HEK293 (cell line): ENCODE results near the gene ZNF582.

Source experiments
- ELK4 ChIP-seq: IDR thresholded peaks from 2 replicates; pipeline ENCODE4 v1.6.1; 2011; ENCODE audit warnings: mild to moderate bottlenecking, low read depth, low read length, borderline replicate concordance
- OSR2 ChIP-seq: fragments of 450-650 bp; formaldehyde crosslinking; IDR thresholded peaks from 2 replicates; pipeline ENCODE4 v1.5.1; 2016; ENCODE audit warnings: missing biosample characterization, missing genetic modification characterization
- PRDM2 ChIP-seq: fragments of 450-650 bp; formaldehyde crosslinking; IDR thresholded peaks from 2 replicates; pipeline ENCODE4 v1.5.1; 2016; ENCODE audit warnings: missing biosample characterization, missing genetic modification characterization, borderline replicate concordance
- SP2 ChIP-seq: fragments of 450-650 bp; formaldehyde crosslinking; IDR thresholded peaks from 2 replicates; pipeline ENCODE4 v1.5.1; 2016; ENCODE audit warnings: missing biosample characterization, missing genetic modification characterization
- ZBTB11 ChIP-seq: fragments of 450-650 bp; formaldehyde crosslinking; conservative IDR thresholded peaks from 2 replicates; pipeline ENCODE4 v1.5.1; 2016; ENCODE audit warnings: low read depth, missing biosample characterization, missing genetic modification characterization
- ZBTB7A ChIP-seq: fragments of 450-650 bp; formaldehyde crosslinking; IDR thresholded peaks from 2 replicates; pipeline ENCODE4 v1.5.1; 2016; ENCODE audit warnings: low read depth, missing biosample characterization, missing genetic modification characterization
- ZNF174 ChIP-seq: fragments of 450-650 bp; formaldehyde crosslinking; IDR thresholded peaks from 2 replicates; pipeline ENCODE4 v1.5.0; 2017; ENCODE audit warnings: missing biosample characterization, mild to moderate bottlenecking, missing genetic modification characterization
- ZNF23 ChIP-seq: fragments of 450-650 bp; formaldehyde crosslinking; IDR thresholded peaks from 2 replicates; pipeline ENCODE4 v1.5.1; 2016; ENCODE audit warnings: missing biosample characterization, missing genetic modification characterization, borderline replicate concordance
- ZNF48 ChIP-seq: fragments of 450-650 bp; formaldehyde crosslinking; IDR thresholded peaks from 2 replicates; pipeline ENCODE4 v1.5.1; 2016; ENCODE audit warnings: missing biosample characterization, missing genetic modification characterization
- ZNF548 ChIP-seq: fragments of 450-650 bp; formaldehyde crosslinking; IDR thresholded peaks from 2 replicates; pipeline ENCODE4 v1.5.1; 2016; ENCODE audit warnings: missing biosample characterization, missing genetic modification characterization
- ZSCAN30 ChIP-seq: fragments of 450-650 bp; IDR thresholded peaks from 2 replicates; pipeline ENCODE4 v1.5.1; 2018; ENCODE audit warnings: missing biosample characterization, mild to moderate bottlenecking, missing genetic modification characterization, moderate library complexity
- TF ChIP-seq, protein P1 (sequence below): fragments of 450-650 bp; formaldehyde crosslinking; conservative IDR thresholded peaks from 2 replicates; pipeline ENCODE4 v1.5.1; 2016; ENCODE audit warnings: low read depth, missing biosample characterization, missing genetic modification characterization
- TF ChIP-seq, protein P2 (sequence below): fragments of 450-650 bp; formaldehyde crosslinking; IDR thresholded peaks from 2 replicates; pipeline ENCODE4 v1.5.1; 2017; ENCODE audit warnings: missing biosample characterization, missing genetic modification characterization
- TF ChIP-seq, protein P3 (sequence below): fragments of 450-650 bp; formaldehyde crosslinking; IDR thresholded peaks from 2 replicates; pipeline ENCODE4 v1.5.1; 2016; ENCODE audit warnings: missing biosample characterization, missing genetic modification characterization

Gene ZNF582

GRCh38 chr19:56393119-56394012 lies at the start of gene ZNF582 (continued):
- no peak; the same call in 1 of the 2 replicates for TF ChIP-seq ELK4
- no peak for TF ChIP-seq ZNF48 (tag by site-specific recombination)
- TF ChIP-seq, protein P1, sequence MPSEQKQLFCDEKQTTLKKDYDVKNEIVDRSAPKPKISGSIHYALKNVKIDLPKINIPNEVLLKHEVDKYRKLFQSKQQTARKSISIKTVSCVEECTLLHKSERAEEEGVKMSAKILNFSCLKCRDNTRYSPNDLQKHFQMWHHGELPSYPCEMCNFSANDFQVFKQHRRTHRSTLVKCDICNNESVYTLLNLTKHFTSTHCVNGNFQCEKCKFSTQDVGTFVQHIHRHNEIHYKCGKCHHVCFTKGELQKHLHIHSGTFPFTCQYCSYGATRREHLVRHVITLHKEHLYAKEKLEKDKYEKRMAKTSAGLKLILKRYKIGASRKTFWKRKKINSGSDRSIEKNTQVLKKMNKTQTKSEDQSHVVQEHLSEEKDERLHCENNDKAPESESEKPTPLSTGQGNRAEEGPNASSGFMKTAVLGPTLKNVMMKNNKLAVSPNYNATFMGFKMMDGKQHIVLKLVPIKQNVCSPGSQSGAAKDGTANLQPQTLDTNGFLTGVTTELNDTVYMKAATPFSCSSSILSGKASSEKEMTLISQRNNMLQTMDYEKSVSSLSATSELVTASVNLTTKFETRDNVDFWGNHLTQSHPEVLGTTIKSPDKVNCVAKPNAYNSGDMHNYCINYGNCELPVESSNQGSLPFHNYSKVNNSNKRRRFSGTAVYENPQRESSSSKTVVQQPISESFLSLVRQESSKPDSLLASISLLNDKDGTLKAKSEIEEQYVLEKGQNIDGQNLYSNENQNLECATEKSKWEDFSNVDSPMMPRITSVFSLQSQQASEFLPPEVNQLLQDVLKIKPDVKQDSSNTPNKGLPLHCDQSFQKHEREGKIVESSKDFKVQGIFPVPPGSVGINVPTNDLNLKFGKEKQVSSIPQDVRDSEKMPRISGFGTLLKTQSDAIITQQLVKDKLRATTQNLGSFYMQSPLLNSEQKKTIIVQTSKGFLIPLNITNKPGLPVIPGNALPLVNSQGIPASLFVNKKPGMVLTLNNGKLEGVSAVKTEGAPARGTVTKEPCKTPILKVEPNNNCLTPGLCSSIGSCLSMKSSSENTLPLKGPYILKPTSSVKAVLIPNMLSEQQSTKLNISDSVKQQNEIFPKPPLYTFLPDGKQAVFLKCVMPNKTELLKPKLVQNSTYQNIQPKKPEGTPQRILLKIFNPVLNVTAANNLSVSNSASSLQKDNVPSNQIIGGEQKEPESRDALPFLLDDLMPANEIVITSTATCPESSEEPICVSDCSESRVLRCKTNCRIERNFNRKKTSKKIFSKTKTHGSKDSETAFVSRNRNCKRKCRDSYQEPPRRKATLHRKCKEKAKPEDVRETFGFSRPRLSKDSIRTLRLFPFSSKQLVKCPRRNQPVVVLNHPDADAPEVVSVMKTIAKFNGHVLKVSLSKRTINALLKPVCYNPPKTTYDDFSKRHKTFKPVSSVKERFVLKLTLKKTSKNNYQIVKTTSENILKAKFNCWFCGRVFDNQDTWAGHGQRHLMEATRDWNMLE = peak; percentile 72
- no peak for TF ChIP-seq OSR2 (tag by site-specific recombination)
- peak; percentile 52; the same call in 1 of the 2 replicates for TF ChIP-seq ZNF548
- no peak for TF ChIP-seq ZNF174 (tag by site-specific recombination)
- TF ChIP-seq, protein P2, sequence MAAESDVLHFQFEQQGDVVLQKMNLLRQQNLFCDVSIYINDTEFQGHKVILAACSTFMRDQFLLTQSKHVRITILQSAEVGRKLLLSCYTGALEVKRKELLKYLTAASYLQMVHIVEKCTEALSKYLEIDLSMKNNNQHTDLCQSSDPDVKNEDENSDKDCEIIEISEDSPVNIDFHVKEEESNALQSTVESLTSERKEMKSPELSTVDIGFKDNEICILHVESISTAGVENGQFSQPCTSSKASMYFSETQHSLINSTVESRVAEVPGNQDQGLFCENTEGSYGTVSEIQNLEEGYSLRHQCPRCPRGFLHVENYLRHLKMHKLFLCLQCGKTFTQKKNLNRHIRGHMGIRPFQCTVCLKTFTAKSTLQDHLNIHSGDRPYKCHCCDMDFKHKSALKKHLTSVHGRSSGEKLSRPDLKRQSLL (tag by site-specific recombination) = 0 out of 2 replicates have a peak, but pooled peaks have one; percentile 7
- TF ChIP-seq ZBTB11 = peak; percentile 97
- peak; percentile 82; the same call in 1 of the 2 replicates for TF ChIP-seq ZBTB7A
- TF ChIP-seq ZNF23 = no peak
- TF ChIP-seq ZSCAN30 (tag by site-specific recombination) = peak; percentile 55; the same call in 1 of the 2 replicates
- no peak for TF ChIP-seq PRDM2 (tag by site-specific recombination)
- TF ChIP-seq, protein P3, sequence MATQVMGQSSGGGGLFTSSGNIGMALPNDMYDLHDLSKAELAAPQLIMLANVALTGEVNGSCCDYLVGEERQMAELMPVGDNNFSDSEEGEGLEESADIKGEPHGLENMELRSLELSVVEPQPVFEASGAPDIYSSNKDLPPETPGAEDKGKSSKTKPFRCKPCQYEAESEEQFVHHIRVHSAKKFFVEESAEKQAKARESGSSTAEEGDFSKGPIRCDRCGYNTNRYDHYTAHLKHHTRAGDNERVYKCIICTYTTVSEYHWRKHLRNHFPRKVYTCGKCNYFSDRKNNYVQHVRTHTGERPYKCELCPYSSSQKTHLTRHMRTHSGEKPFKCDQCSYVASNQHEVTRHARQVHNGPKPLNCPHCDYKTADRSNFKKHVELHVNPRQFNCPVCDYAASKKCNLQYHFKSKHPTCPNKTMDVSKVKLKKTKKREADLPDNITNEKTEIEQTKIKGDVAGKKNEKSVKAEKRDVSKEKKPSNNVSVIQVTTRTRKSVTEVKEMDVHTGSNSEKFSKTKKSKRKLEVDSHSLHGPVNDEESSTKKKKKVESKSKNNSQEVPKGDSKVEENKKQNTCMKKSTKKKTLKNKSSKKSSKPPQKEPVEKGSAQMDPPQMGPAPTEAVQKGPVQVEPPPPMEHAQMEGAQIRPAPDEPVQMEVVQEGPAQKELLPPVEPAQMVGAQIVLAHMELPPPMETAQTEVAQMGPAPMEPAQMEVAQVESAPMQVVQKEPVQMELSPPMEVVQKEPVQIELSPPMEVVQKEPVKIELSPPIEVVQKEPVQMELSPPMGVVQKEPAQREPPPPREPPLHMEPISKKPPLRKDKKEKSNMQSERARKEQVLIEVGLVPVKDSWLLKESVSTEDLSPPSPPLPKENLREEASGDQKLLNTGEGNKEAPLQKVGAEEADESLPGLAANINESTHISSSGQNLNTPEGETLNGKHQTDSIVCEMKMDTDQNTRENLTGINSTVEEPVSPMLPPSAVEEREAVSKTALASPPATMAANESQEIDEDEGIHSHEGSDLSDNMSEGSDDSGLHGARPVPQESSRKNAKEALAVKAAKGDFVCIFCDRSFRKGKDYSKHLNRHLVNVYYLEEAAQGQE (tag by site-specific recombination) = no peak
- TF ChIP-seq SP2 (tag by site-specific recombination) = peak; percentile 30; the same call in 1 of the 2 replicates
